Measurements from ENCODE around the gene INHBA. TPM values are rescaled to one million over a fixed set of nuclear protein-coding genes. Genes with fewer than 3 reads are reported as not detected.

INHBA gene
- 2.6 and 12.3 TPM in 2 replicates for total RNA-seq

DNA sequence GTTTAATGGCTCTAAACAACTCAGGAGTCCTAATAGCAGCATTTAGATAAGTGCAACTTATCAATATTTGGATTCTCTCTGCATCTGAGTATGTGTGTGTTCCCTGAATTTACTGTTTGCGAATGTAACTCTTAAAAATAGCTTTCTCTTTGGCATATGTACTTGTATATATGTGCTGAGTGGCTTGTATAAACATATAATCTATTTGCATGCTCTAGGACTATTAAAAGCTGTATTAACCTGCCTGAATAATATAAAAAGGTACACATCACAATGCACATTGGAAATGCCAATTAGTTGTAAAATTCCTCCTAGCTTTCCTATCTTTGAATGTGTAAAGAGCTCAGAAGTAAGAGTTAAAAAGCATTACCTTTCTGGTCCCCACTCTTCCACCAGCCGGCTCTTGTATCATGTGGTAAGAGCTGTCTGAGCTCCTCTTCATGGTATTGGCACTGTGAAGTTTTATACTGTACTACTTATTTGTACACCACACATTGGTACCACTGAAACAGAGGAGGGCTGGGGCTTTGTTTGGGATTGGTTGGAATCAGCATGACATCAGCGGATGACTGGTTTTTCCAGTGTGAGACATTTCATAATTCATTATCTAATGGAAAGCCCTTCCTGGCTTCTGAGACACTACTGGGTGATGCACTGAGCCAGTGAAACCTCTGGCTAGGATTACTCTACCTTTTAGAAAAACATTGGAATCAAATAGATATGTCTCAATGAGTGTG is at the start of gene INHBA:
INHBA (minus strand) TSS at position 456 of the 737 bp plus-strand sequence. CDS start 2,716 bp downstream, outside the sequence.

Measured in pericardium fibroblast (primary cell).